GM23248 (cell line): ENCODE data around the gene ARMC8. TPM values are rescaled to one million over a fixed set of nuclear protein-coding genes. Genes with fewer than 3 reads are reported as not detected.

Source experiments
- DNase-seq: peaks from one replicate; pipeline ENCODE4 v3.0.0-alpha.2; 2015
- H2AFZ ChIP-seq: fragments of 200-600 bp; sonication (generic); 2 replicates; pipeline ENCODE4 v1.6.1; 2016; ENCODE audit warnings: antibody characterized with exemption
- H3F3A ChIP-seq: fragments of 200-600 bp; sonication (generic); 2 replicates; pipeline ENCODE4 v1.6.1; 2016; ENCODE audit warnings: mild to moderate bottlenecking, antibody characterized with exemption, mixed run types; ENCODE audit not compliant: insufficient read depth
- H3K27ac ChIP-seq: fragments of 200-600 bp; sonication (generic); 2 replicates; pipeline ENCODE4 v1.5.1; 2016; ENCODE audit warnings: mild to moderate bottlenecking
- H3K27me3 ChIP-seq: fragments of 200-600 bp; sonication (generic); replicated peaks from 2 replicates; pipeline ENCODE4 v1.6.1; 2016; ENCODE audit warnings: mild to moderate bottlenecking; ENCODE audit not compliant: insufficient read depth
- H3K36me3 ChIP-seq: fragments of 200-600 bp; sonication (generic); 2 replicates; pipeline ENCODE4 v1.6.1; 2016; ENCODE audit warnings: low read depth, mild to moderate bottlenecking
- H3K4me1 ChIP-seq: fragments of 200-600 bp; sonication (generic); 2 replicates; pipeline ENCODE4 v1.6.1; 2016; ENCODE audit warnings: mild to moderate bottlenecking; ENCODE audit not compliant: insufficient read depth
- H3K4me2 ChIP-seq: fragments of 200-600 bp; sonication (generic); one replicate; pipeline ENCODE4 v1.6.1; 2016; ENCODE audit warnings: mild to moderate bottlenecking; ENCODE audit not compliant: unreplicated experiment
- H3K4me3 ChIP-seq: fragments of 200-600 bp; sonication (generic); 2 replicates; pipeline ENCODE4 v1.5.1; 2016; ENCODE audit warnings: mild to moderate bottlenecking
- H3K79me2 ChIP-seq: fragments of 200-600 bp; sonication (generic); 2 replicates; pipeline ENCODE4 v1.6.1; 2016; ENCODE audit warnings: mild to moderate bottlenecking; ENCODE audit not compliant: insufficient read depth
- H3K9ac ChIP-seq: fragments of 200-600 bp; sonication (generic); 2 replicates; pipeline ENCODE4 v1.6.1; 2016; ENCODE audit warnings: mild to moderate bottlenecking
- H3K9me2 ChIP-seq: fragments of 200-600 bp; sonication (generic); 2 replicates; pipeline ENCODE4 v1.6.1; 2016; ENCODE audit warnings: mixed run types, mild to moderate bottlenecking, moderate library complexity; ENCODE audit not compliant: insufficient read depth
- H3K9me3 ChIP-seq: fragments of 200-600 bp; sonication (generic); one replicate; pipeline ENCODE4 v1.6.1; 2017; ENCODE audit warnings: low read depth
- H4K20me1 ChIP-seq: fragments of 200-600 bp; sonication (generic); 2 replicates; pipeline ENCODE4 v1.6.0; 2016; ENCODE audit not compliant: insufficient read depth
- EZH2 ChIP-seq: fragments of 200-600 bp; sonication (generic); IDR thresholded peaks from 2 replicates; pipeline ENCODE4 v1.6.1; 2018; ENCODE audit warnings: antibody characterized with exemption, mild to moderate bottlenecking; ENCODE audit not compliant: insufficient read depth, poor library complexity, severe bottlenecking
- EZH2phosphoT487 ChIP-seq: fragments of 200-600 bp; sonication (generic); IDR thresholded peaks from 2 replicates; pipeline ENCODE4 v1.6.1; 2018; ENCODE audit warnings: antibody characterized with exemption, moderate library complexity, mild to moderate bottlenecking, low read depth; ENCODE audit not compliant: insufficient read depth
- WGBS, 2 experiments: methylation state at CpG; one replicate each; pipeline ENCODE4 v1.1.6; 2015 to 2017; ENCODE audit warnings: low lambda C conversion rate in 2 of 2, low coverage in 1 of 2; ENCODE audit errors: missing lambda C conversion rate in 2 of 2; 5-methylcytosine and 5-hydroxymethylcytosine counted together
- in situ Hi-C: fragments of 300-500 bp; cut with MboI; formaldehyde crosslinking; loops from 2 replicates; pipeline ENCODE4 v1.15.0; 2020
- polyA plus RNA-seq: library from polyadenylated mRNA; unstranded; fragments of >200 nt; fragmentation: Nextera tagmentation; extraction: Ambion mirVana; gene quantifications from 2 replicates; pipeline ENCODE4 v1.2.1, GENCODE V29; 2016
- total RNA-seq: library from RNA; depleted of rRNA; stranded (reverse); fragments of >200 nt; shearing (Covaris generic); gene quantifications from 2 replicates; pipeline ENCODE4 v1.2.3, GENCODE V29; 2014

Gene ARMC8
- total and polyA plus RNA-seq, 2 experiments from 2014 or later, result 30.1 to 32.9 TPM

GRCh38 chr3:138202945-138203701 is 16.0 kb downstream of the ARMC8 start:
- no peak for TF ChIP-seq EZH2
- no peak for TF ChIP-seq EZH2phosphoT487
- no peak overlapping the region for H3K4me3 ChIP-seq
- no peak overlapping the region for H2AFZ ChIP-seq
- WGBS, 2 experiments, result 74 to 84% methylated on average over 3 of the region's 3 CpGs
- no peak overlapping the region for H3K9ac ChIP-seq
- no peaks in the 10 kb centered on the region for H3F3A ChIP-seq
- H3K9me3 ChIP-seq, result no peaks in the 10 kb centered on the region
- H3K4me2 ChIP-seq, result no peak overlapping the region
- no peak for DNase-seq
- no peaks in the 10 kb centered on the region for H3K27me3 ChIP-seq
- H3K27ac ChIP-seq, result no peak overlapping the region
- H3K79me2 ChIP-seq, result peaks cover 100% of the 10 kb centered on the region
- H3K9me2 ChIP-seq, result no peaks in the 10 kb centered on the region
- no peaks in the 10 kb centered on the region for H3K4me1 ChIP-seq
- peaks cover 39% of the 10 kb centered on the region for H4K20me1 ChIP-seq
- H3K36me3 ChIP-seq, result no peaks in the 10 kb centered on the region
- in situ Hi-C loops, result no loop called here

- Histone ChIP-seq H3K9ac (no peak overlapping the region), H3K4me3 (no peak overlapping the region), H3K27ac (no peak overlapping the region), H3K36me3 (no peaks in the 10 kb centered on the region), H3K9me2 (no peaks in the 10 kb centered on the region), H3K9me3 (no peaks in the 10 kb centered on the region), H3F3A (no peaks in the 10 kb centered on the region), H3K4me1 (no peaks in the 10 kb centered on the region), H2AFZ (no peak overlapping the region), H3K27me3 (no peaks in the 10 kb centered on the region), H3K4me2 (no peak overlapping the region), H3K79me2 (peaks cover 100% of the 10 kb centered on the region), H4K20me1 (peaks cover 39% of the 10 kb centered on the region)
- WGBS, 2 experiments, result 89 to 95% methylated on average over 4 of the region's 4 CpGs
- in situ Hi-C loops, result no loop called here
- no peak for DNase-seq
- TF ChIP-seq EZH2phosphoT487 (no peak), EZH2 (no peak)
These were observed 16.8 kb downstream of the ARMC8 start for GRCh38 chr3:138203938-138204337.

- Histone ChIP-seq H3K9me3 (no peaks in the 10 kb centered on the region), H3K4me1 (no peaks in the 10 kb centered on the region), H3K27me3 (no peaks in the 10 kb centered on the region), H3K4me2 (no peak overlapping the region), H3K79me2 (peaks cover 100% of the 10 kb centered on the region), H2AFZ (no peak overlapping the region), H3K27ac (no peak overlapping the region), H3K9me2 (no peaks in the 10 kb centered on the region; the same call in 1 of the 2 replicates), H3K36me3 (no peaks in the 10 kb centered on the region), H3F3A (no peaks in the 10 kb centered on the region), H3K9ac (no peak overlapping the region), H3K4me3 (no peak overlapping the region), H4K20me1 (peaks cover 28% of the 10 kb centered on the region; the same call in 1 of the 2 replicates)
- in situ Hi-C loops, result no loop called here
- TF ChIP-seq EZH2, result no peak
- no peak for TF ChIP-seq EZH2phosphoT487
- WGBS, 2 experiments, result 74 to 81% methylated on average over 5 of the region's 5 CpGs
- no peak for DNase-seq
These were observed 18.4 kb downstream of the ARMC8 start for GRCh38 chr3:138205527-138205926.

GRCh38 chr3:138206196-138206595 is 19.1 kb downstream of the ARMC8 start:
- Histone ChIP-seq H2AFZ (no peak overlapping the region), H3K9ac (no peak overlapping the region), H3K36me3 (no peaks in the 10 kb centered on the region), H3K9me3 (no peaks in the 10 kb centered on the region), H3K27ac (no peak overlapping the region), H3K79me2 (peaks cover 100% of the 10 kb centered on the region), H3K4me3 (no peak overlapping the region), H3F3A (no peaks in the 10 kb centered on the region), H3K9me2 (no peaks in the 10 kb centered on the region; the same call in 1 of the 2 replicates), H3K27me3 (no peaks in the 10 kb centered on the region), H4K20me1 (peaks cover 28% of the 10 kb centered on the region; the same call in 1 of the 2 replicates), H3K4me2 (no peak overlapping the region), H3K4me1 (no peaks in the 10 kb centered on the region)
- TF ChIP-seq EZH2 (no peak), EZH2phosphoT487 (no peak)
- WGBS, 2 experiments, result 98 to 100% methylated on average over 2 of the region's 2 CpGs
- DNase-seq, result no peak
- in situ Hi-C loops, result no loop called here
